ENCODE results near the gene IMMP2L. TPM values are rescaled to one million over a fixed set of nuclear protein-coding genes. Genes with fewer than 3 reads are reported as not detected.

IMMP2L gene
- total and polyA plus RNA-seq, 2 donors (not counting 3 experiments of a cell fraction or from before 2014, with no cell fraction given), result 9.9 to 11.8 TPM

DNA sequence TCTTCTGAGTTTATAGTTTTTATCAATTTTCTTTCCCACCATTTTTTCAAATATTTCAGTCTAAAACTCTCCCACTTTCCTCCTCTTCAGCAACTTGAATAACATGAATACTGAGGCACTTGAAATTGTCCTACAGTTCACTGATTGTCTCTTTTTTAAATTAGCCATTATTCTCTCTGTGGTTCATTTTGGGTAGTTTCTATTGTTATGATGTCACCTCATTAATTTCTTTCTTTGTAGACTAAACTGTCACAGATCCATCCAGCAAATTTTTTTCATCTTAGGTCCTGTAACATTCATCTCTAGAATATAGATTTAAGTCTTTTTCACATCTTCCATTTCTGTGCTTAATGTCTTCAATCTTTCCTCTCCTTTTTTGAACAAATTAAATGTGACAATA, 326.6 kb downstream of the IMMP2L start:
- TF ChIP-seq POLR2A (IDR thresholded peaks at IDR 0.05; ENCODE audit: low read depth, low read length) (no peak), MYC (IDR thresholded peaks at IDR 0.05; ENCODE audit: low read depth, low read length) (no peak), POLR2AphosphoS5 (IDR thresholded peaks at IDR 0.05; ENCODE audit: insufficient read depth, low read depth, low read length) (no peak), FOS (IDR thresholded peaks at IDR 0.05; ENCODE audit: borderline replicate concordance, insufficient read depth, low read length) (no peak)
- TF ChIP-seq, protein P1, sequence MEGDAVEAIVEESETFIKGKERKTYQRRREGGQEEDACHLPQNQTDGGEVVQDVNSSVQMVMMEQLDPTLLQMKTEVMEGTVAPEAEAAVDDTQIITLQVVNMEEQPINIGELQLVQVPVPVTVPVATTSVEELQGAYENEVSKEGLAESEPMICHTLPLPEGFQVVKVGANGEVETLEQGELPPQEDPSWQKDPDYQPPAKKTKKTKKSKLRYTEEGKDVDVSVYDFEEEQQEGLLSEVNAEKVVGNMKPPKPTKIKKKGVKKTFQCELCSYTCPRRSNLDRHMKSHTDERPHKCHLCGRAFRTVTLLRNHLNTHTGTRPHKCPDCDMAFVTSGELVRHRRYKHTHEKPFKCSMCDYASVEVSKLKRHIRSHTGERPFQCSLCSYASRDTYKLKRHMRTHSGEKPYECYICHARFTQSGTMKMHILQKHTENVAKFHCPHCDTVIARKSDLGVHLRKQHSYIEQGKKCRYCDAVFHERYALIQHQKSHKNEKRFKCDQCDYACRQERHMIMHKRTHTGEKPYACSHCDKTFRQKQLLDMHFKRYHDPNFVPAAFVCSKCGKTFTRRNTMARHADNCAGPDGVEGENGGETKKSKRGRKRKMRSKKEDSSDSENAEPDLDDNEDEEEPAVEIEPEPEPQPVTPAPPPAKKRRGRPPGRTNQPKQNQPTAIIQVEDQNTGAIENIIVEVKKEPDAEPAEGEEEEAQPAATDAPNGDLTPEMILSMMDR (IDR thresholded peaks at IDR 0.05; ENCODE audit: extremely low read depth in 1 of 2, insufficient read depth in 1 of 2, low read depth in 1 of 2, low read length in 2 of 2), result no peak
- no peaks in the 10 kb centered on the region for H3K79me2 ChIP-seq (ENCODE audit: control insufficient read depth, insufficient read depth, low read length)
- no peak overlapping the region for H2AFZ ChIP-seq (ENCODE audit: low read depth, low read length)
- CTCF ChIA-PET, result no interaction called here
- H4K20me1 ChIP-seq (replicated peaks; ENCODE audit: control insufficient read depth, extremely low read depth, insufficient read depth, low read length), result no peaks in the 10 kb centered on the region
- no peak overlapping the region for H3K27ac ChIP-seq (ENCODE audit: insufficient read depth, low read depth, low read length)
- H3K4me1 ChIP-seq (ENCODE audit: control insufficient read depth, extremely low read depth, insufficient read depth, low read length), result peaks cover 19% of the 10 kb centered on the region
- H3K9me1 ChIP-seq (replicated peaks; ENCODE audit: control insufficient read depth, extremely low read depth, insufficient read depth, low read length), result no peaks in the 10 kb centered on the region
- no peak overlapping the region for H3K4me3 ChIP-seq (replicated peaks in 1 of 3; ENCODE audit: insufficient read depth in 1 of 3, low read depth in 1 of 3, low read length in 3 of 3)
- H3K4me2 ChIP-seq (ENCODE audit: insufficient read depth, low read length), result no peak overlapping the region
- H3K9me3 ChIP-seq (replicated peaks; ENCODE audit: control insufficient read depth, insufficient read depth, low read length), result no peaks in the 10 kb centered on the region
- dilution Hi-C loops (cut with MboI; ENCODE audit: extremely low pct_ligation_motif_present, low sequenced_read_pairs), result no loop called here
- no TSS peak for BruUV-seq (replicated peaks)
- intact Hi-C loops (cut with micrococcal nuclease), result no loop called here
- DNase-seq (ENCODE audit: low read depth, low spot score) (no peak), FAIRE-seq (no peak)
- no peaks in the 10 kb centered on the region for H3K27me3 ChIP-seq (ENCODE audit: control insufficient read depth in 2 of 2, insufficient read depth in 2 of 2, low read length in 2 of 2)
- H3K36me3 ChIP-seq (ENCODE audit: control insufficient read depth in 2 of 2, extremely low read depth in 1 of 2, insufficient read depth in 2 of 2, low read length in 2 of 2), result no peaks in the 10 kb centered on the region
- H3K9ac ChIP-seq (replicated peaks; ENCODE audit: extremely low read depth, insufficient read depth, low read length), result no peak overlapping the region
- POLR2A ChIA-PET, result no interaction called here
